Measurements from ENCODE around the gene DACH1.

Gene DACH1

GRCh38 chr13:71546881-71547280 is 320.1 kb downstream of the DACH1 start:
- TF ChIP-seq CTCF (IDR thresholded peaks at IDR 0.05): no peak

GRCh38 chr13:71540098-71540497 is 326.9 kb downstream of the DACH1 start:
- TF ChIP-seq CTCF (IDR thresholded peaks at IDR 0.05): no peak

- TF ChIP-seq CTCF (IDR thresholded peaks at IDR 0.05): no peak
Measured at GRCh38 chr13:71536201-71536600, 330.8 kb downstream of the DACH1 start.

- TF ChIP-seq CTCF (IDR thresholded peaks at IDR 0.05): no peak
Measured at GRCh38 chr13:71524613-71525304, 342.2 kb downstream of the DACH1 start.

GRCh38 chr13:71524245-71524612 is 342.8 kb downstream of the DACH1 start:
- no peak for TF ChIP-seq CTCF (IDR thresholded peaks at IDR 0.05)

- no peak for TF ChIP-seq CTCF (IDR thresholded peaks at IDR 0.05)
Measured at GRCh38 chr13:71522941-71523526, 344.0 kb downstream of the DACH1 start.

GRCh38 chr13:71517004-71517403 is 350.0 kb downstream of the DACH1 start:
- TF ChIP-seq CTCF (IDR thresholded peaks at IDR 0.05): no peak

Data from LNCAP (cell line).